HUES48 (cell line): ENCODE measurements around the gene PPIA.
"Not testable (repeated sequence)": the region's sequence is repeated elsewhere in the genome, so short reads cannot be mapped to it uniquely, and the experiment has no call there.

ENCODE experiments used
- H3K27ac ChIP-seq: one replicate; pipeline ENCODE4 v1.7.0; 2013; ENCODE audit warnings: low read depth, low read length, inconsistent platforms
- H3K27me3 ChIP-seq: 2 replicates; pipeline ENCODE4 v1.6.1; 2013; ENCODE audit warnings: mild to moderate bottlenecking, low read length; ENCODE audit not compliant: control insufficient read depth, insufficient read depth
- H3K36me3 ChIP-seq: 2 replicates; pipeline ENCODE4 v1.6.1; 2013; ENCODE audit warnings: low read length; ENCODE audit not compliant: control insufficient read depth, insufficient read depth
- H3K4me1 ChIP-seq: 2 replicates; pipeline ENCODE4 v1.6.1; 2013; ENCODE audit warnings: mild to moderate bottlenecking, low read length; ENCODE audit not compliant: control insufficient read depth, insufficient read depth
- H3K4me3 ChIP-seq: 2 replicates; pipeline ENCODE4 v1.5.1; 2013; ENCODE audit warnings: mild to moderate bottlenecking, low read depth, low read length
- H3K9ac ChIP-seq: 2 replicates; pipeline ENCODE4 v1.6.1; 2013; ENCODE audit warnings: mild to moderate bottlenecking, low read depth, low read length, moderate library complexity
- H3K9me3 ChIP-seq: 2 replicates; pipeline ENCODE4 v1.6.1; 2013; ENCODE audit warnings: low read length; ENCODE audit not compliant: control insufficient read depth, insufficient read depth

The PPIA gene

DNA sequence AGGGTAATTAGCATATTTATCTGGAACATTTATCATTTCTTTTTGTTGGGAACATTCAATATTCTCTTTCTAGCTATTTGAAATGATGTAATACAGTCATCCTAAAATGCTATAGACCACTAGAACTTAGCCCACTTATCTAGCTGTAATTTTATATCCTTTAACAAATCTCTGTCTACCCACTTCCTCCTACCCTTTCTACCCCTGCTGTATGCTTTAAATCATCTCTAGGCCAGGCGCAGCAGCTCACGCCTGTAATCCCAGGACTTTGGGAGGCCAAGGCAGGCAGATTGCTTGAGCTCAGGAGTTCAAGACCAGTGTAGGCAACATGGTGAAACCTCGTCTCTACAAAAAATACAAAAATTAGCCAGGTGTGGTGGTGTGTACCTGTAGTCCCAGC, 22.0 kb upstream of the PPIA start:
- H3K4me1 ChIP-seq, H3K9ac ChIP-seq, H3K9me3 ChIP-seq: not testable (repeated sequence)

DNA sequence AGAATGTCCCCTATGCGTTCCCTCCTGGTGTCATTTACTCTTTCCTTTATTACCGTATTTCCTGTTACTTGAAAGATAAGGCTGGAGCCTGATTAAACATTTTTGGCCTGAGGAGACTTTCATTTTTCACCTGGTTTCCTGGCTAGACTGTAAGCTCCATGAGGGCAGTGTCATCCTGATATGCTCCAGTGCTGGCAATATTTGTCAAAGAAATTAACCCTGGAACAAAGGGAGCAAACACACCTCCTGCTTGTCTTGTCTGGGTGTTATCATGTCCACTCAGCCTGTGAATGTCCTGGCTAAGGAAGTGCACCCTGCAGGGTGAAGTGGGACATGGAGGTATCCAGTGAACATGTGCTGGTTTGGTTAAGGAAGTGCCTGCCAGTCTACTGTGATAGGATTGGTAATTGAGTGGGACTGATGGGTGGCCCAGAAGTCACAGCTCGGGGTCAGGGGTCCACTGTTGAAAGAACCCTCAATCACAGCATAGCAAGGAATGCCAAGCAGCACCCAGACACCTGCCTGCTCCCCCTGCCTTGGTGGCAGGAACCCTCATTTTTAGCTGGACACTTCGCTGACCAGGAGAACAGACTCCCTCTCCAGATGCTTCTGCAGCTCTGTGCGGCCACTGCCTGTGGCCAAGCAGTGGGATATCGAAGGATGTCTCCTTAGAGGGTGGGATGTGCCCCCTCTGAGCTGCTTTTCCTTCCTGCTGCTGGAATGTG, 20.9 kb upstream of the PPIA start:
- Histone ChIP-seq H3K4me1 (no peaks in the 10 kb centered on the region), H3K27me3 (no peaks in the 10 kb centered on the region), H3K4me3 (no peak overlapping the region), H3K27ac (no peak overlapping the region), H3K36me3 (no peaks in the 10 kb centered on the region), H3K9ac (no peak overlapping the region), H3K9me3 (no peaks in the 10 kb centered on the region)

More for the DNA sequence above, 22.0 kb upstream of the PPIA start:
- H3K36me3 ChIP-seq, H3K27ac ChIP-seq, H3K4me3 ChIP-seq, H3K27me3 ChIP-seq: not testable (repeated sequence)

DNA sequence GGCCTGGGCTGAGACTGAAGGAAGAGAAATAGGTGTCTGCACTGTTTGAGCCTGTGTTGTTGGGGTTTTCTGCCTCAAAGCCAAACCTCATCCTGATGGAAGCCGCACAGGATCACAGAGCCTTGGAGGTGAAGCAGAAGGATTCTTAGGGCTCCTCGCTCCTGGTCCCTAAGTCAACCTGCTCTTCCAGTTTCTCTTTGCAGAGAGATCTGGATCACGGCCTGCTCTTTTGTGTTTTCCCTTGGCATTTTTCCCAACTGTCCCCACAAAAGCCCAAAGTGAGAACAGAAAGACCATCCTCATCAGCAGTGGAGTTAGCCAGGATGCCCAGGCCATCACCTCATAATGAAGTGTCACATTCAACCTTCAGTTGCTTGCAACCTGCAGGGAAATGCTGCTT, 20.3 kb upstream of the PPIA start:
- H3K27ac ChIP-seq, result no peak overlapping the region
- no peaks in the 10 kb centered on the region for H3K27me3 ChIP-seq
- no peak overlapping the region for H3K9ac ChIP-seq
- H3K36me3 ChIP-seq, result no peaks in the 10 kb centered on the region
- H3K4me3 ChIP-seq, result no peak overlapping the region
- H3K4me1 ChIP-seq, result no peaks in the 10 kb centered on the region
- H3K9me3 ChIP-seq, result no peaks in the 10 kb centered on the region

DNA sequence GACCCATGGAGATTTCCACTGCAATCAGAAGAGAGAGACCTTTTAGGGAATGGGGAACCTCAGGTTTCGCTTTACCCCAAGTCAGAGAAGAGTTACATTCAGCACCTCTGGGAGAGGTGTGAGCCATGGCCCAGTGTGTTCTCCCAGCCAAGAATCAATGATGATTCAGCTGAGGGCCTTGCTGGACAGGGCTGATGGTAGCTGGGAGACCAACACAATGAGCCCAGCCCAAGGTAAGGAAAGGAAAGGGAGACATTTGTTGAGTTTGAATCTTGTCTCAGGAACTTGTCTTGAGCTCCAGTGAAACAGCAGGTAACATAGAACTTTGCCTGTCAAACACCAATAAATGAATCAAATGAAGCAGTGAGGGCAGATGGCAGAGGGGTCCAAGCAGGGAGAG, 14.0 kb upstream of the PPIA start:
- Histone ChIP-seq H3K27me3 (no peaks in the 10 kb centered on the region), H3K27ac (no peak overlapping the region), H3K4me3 (no peak overlapping the region), H3K9me3 (no peaks in the 10 kb centered on the region), H3K9ac (no peak overlapping the region), H3K4me1 (no peaks in the 10 kb centered on the region), H3K36me3 (no peaks in the 10 kb centered on the region)

DNA sequence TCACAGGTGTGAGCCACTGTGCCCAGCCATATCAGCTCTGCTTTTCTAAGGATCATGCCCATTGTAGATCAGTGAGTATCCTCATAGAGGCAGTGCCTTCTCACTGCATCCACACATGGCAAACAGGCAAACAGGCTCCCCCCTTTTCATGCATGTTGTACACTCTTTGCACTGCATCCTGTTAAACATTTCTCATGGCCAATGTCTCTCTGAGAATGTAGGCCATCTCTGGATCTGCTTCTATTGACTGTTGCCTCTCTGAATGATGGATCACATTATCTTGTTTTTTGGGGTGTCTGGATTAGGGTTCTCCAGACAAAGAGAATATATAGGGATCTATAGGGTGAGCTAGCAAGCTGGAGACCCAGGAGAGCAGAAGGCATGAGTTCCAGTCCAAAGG, 13.1 kb upstream of the PPIA start:
- Histone ChIP-seq H3K9me3 (no peaks in the 10 kb centered on the region), H3K36me3 (no peaks in the 10 kb centered on the region), H3K4me3 (no peak overlapping the region), H3K27ac (no peak overlapping the region), H3K9ac (no peak overlapping the region), H3K4me1 (no peaks in the 10 kb centered on the region), H3K27me3 (no peaks in the 10 kb centered on the region)

DNA sequence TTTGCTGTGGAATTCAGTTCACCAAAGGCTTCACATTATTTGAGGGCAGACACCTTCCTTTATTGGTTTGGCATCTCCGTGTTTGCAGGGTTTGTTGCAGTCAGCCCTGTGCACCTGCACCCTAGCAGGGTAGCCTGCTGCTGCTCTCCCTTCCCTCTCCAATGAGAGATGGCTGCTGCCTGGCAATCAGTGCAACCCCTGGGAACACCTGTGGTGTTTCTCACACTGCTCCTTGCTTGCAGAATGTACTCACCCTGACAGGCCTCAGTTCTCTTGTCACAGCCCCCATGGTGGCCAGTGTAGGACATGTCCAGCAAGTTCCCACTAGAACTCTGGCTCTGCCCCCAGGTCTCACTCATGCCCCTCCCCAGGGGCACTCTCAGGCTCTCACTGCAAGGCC, 12.1 kb upstream of the PPIA start:
- Histone ChIP-seq H3K9ac (no peak overlapping the region), H3K4me1 (no peaks in the 10 kb centered on the region), H3K27me3 (no peaks in the 10 kb centered on the region), H3K4me3 (no peak overlapping the region), H3K27ac (no peak overlapping the region), H3K9me3 (no peaks in the 10 kb centered on the region), H3K36me3 (no peaks in the 10 kb centered on the region)

DNA sequence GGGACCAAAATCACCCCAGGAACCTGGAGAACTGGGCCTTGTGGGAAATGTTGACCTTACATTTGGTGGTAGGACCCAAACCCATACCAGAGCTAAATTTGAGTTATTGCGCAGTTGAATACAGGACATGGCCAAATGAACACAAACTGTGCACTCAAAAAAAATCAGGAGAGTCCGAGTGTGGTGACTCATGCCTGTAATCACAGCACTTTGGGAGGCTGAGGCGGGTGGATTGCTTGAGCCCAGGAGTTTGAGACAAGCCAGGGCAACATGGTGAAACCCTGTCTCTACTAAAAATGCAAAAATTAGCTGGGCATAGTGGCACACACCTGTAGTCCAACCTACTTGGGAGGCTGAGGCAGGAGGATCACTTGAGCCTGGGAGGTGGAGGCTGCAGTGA, 11.3 kb upstream of the PPIA start:
- not testable (repeated sequence) for H3K36me3 ChIP-seq, H3K9ac ChIP-seq, H3K27me3 ChIP-seq, H3K9me3 ChIP-seq, H3K4me1 ChIP-seq, H3K27ac ChIP-seq, H3K4me3 ChIP-seq

DNA sequence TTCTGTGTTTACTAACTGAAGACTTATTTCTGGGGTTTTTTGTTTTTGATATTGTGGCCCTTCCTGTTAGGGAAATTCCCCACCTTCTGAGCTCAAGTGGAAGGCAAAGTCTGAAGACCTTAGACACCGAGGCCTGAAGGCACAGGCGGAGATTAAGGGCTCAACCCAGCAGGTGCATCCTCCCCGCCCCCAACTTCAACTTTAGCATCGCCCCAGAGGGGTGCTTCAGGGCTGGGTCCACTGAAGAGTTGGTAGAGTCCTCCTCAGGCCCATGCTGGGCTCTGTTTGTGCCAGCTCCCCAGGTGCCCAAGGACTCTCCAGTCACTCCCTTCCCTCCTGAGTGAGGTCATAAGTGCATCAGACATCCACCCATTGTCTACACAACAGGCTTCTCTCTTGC, 9.4 kb upstream of the PPIA start:
- Histone ChIP-seq H3K9ac (no peak overlapping the region), H3K36me3 (no peaks in the 10 kb centered on the region), H3K27me3 (no peaks in the 10 kb centered on the region), H3K4me1 (no peaks in the 10 kb centered on the region), H3K27ac (no peak overlapping the region), H3K9me3 (no peaks in the 10 kb centered on the region), H3K4me3 (no peak overlapping the region)

DNA sequence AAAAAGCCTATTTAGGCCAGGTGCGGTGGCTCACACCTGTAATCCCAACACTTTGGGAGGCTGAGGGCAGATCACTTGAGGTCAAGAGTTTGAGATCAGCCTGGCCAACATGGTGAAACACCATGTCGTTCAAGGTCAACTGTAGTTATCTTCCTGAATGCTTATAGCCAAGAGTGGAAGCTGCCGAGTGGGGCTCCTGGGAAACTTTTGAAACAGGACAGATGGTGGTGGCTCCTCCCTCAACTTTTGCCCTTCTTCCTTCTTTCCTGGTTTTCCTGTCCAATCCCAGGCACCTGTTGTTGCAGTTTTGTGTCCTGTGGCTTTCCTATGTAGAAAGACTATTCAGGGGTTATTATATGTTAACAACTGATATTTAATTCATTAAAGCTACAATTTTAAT, 8.7 kb upstream of the PPIA start:
- Histone ChIP-seq H3K4me1 (no peaks in the 10 kb centered on the region), H3K36me3 (no peaks in the 10 kb centered on the region), H3K4me3 (no peak overlapping the region), H3K27me3 (no peaks in the 10 kb centered on the region), H3K9me3 (no peaks in the 10 kb centered on the region), H3K9ac (no peak overlapping the region), H3K27ac (no peak overlapping the region)

DNA sequence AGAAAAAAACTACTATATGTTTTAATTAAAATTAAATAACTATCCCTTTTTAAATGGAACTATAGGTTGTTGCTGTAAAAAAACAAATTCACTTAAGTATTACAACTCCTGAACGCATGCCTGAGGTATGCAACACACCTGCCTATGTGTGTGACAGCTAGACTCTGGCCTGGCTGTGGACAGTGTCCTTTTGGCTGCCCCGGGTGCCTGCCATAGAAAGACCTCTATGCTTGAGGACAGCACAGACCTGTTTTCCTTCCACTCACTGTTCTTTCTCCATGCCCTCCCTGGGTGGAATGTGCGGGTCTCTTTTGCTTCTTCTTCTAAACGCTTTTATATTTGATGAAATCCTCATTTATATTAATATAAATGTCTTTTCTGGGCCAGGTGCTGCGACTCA, 6.5 kb upstream of the PPIA start:
- no peak overlapping the region for H3K9ac ChIP-seq
- no peaks in the 10 kb centered on the region for H3K27me3 ChIP-seq
- no peaks in the 10 kb centered on the region for H3K9me3 ChIP-seq
- H3K36me3 ChIP-seq, result no peaks in the 10 kb centered on the region
- no peak overlapping the region for H3K27ac ChIP-seq
- H3K4me3 ChIP-seq, result no peak overlapping the region
- H3K4me1 ChIP-seq, result no peaks in the 10 kb centered on the region

DNA sequence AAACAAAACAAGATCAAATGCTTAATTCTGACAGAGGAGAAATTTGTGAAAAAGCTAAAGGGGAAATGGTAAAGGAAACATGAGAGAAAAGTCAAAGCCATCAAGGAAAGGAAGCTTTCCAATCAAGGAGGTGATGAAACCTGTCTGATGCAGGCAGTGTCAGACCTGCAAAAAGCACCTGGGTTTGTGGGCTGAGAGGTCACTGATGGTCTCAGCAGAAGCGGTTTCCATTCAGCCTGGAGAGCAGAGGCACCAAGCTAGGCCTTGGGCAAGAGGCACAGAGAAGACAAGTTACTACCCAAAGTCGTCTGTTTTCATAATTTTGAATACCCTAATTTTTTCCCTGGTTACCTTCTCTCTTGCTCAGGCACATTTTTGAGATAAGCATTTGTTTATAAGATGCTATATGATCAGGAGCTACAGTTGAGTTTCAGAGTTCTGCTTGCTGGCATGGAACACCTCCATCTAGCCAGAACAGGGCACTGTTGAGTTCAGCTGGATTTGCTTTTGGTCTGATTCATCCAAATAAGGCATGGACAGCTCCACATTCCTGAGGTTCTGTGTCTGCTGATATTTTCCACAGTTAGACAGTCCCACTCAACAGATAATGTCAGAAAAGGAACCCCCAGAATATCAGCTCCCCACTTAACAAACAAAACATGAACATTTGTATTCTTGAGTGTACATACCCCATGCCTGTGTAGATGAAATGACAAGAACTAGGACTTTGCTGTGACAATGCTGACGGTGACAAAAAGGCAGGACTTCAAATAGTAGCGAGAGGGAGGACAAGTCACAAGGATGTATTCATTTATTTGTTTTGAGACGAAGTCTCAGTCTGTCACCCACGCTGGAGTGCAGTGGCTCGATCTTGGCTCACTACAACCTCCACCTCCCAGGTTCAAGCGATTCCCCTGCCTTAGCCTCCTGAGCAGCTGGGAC, 4.9 kb upstream of the PPIA start:
- H3K9ac ChIP-seq, result no peak overlapping the region
- no peaks in the 10 kb centered on the region for H3K4me1 ChIP-seq
- H3K4me3 ChIP-seq, result no peak overlapping the region
- no peaks in the 10 kb centered on the region for H3K36me3 ChIP-seq
- no peaks in the 10 kb centered on the region for H3K9me3 ChIP-seq
- no peak overlapping the region for H3K27ac ChIP-seq
- no peaks in the 10 kb centered on the region for H3K27me3 ChIP-seq
